Measurements from ENCODE around the gene TFDP2.

Gene TFDP2

GRCh38 chr3:141965471-141965870 is 183.9 kb downstream of the TFDP2 start:
- H2BK5ac ChIP-seq (ENCODE audit: low read depth, low read length, poor library complexity): no peak overlapping the region
- no peak overlapping the region for H4K91ac ChIP-seq (ENCODE audit: low read depth, low read length)
- H3K9ac ChIP-seq (ENCODE audit: low read length): no peak overlapping the region
- H3K36me3 ChIP-seq (ENCODE audit: control insufficient read depth in 1 of 2, insufficient read depth in 2 of 2, low read length in 2 of 2): peaks cover 3 to 5% of the 10 kb centered on the region in 2 experiments
- H3K27ac ChIP-seq (ENCODE audit: low read depth, low read length): no peak overlapping the region
- no peak for DNase-seq
- H3K27me3 ChIP-seq (ENCODE audit: insufficient read depth, low read length): no peaks in the 10 kb centered on the region
- no peak overlapping the region for H3K4me3 ChIP-seq (ENCODE audit: low read depth, low read length)
- no peak overlapping the region for H4K8ac ChIP-seq (ENCODE audit: low read depth, low read length)
- H2AK5ac ChIP-seq (ENCODE audit: low read length): no peak overlapping the region
- H2BK12ac ChIP-seq (ENCODE audit: low read length): no peak overlapping the region
- no peak overlapping the region for H3K14ac ChIP-seq (ENCODE audit: low read length)
- no peak overlapping the region for H3K18ac ChIP-seq (ENCODE audit: low read length)
- H3K4ac ChIP-seq (ENCODE audit: low read depth, low read length): no peak overlapping the region
- H3K79me1 ChIP-seq (ENCODE audit: low read length): no peaks in the 10 kb centered on the region
- H2BK120ac ChIP-seq (ENCODE audit: insufficient read depth, low read length, poor library complexity): no peak overlapping the region
- no peak overlapping the region for H4K12ac ChIP-seq (ENCODE audit: low read depth, low read length)
- H3K4me2 ChIP-seq (ENCODE audit: low read length): no peak overlapping the region
- H2AFZ ChIP-seq (ENCODE audit: insufficient read depth, low read length, poor library complexity): no peak overlapping the region
- no peaks in the 10 kb centered on the region for H3K4me1 ChIP-seq (ENCODE audit: control insufficient read depth in 1 of 2, insufficient read depth in 2 of 2, low read length in 2 of 2)
- peaks cover 2% of the 10 kb centered on the region for H3K9me3 ChIP-seq (ENCODE audit: insufficient read depth, low read depth, low read length)
- no peaks in the 10 kb centered on the region for H3K79me2 ChIP-seq (ENCODE audit: control insufficient read depth, insufficient read depth, low read length, poor library complexity)
- WGBS (ENCODE audit: extremely low coverage, insufficient coverage, insufficient read length): no CpG with 5 or more reads among the region's 1 CpG
- no peak overlapping the region for H3K23ac ChIP-seq (ENCODE audit: low read length)

GRCh38 chr3:141963301-141963700 is 186.0 kb downstream of the TFDP2 start:
- Histone ChIP-seq H3K4ac (ENCODE audit: low read depth, low read length) (no peak overlapping the region), H2BK120ac (ENCODE audit: insufficient read depth, low read length, poor library complexity) (no peak overlapping the region), H3K23ac (ENCODE audit: low read length) (no peak overlapping the region), H3K18ac (ENCODE audit: low read length) (no peak overlapping the region), H3K27me3 (ENCODE audit: insufficient read depth, low read length) (no peaks in the 10 kb centered on the region), H3K79me2 (ENCODE audit: control insufficient read depth, insufficient read depth, low read length, poor library complexity) (no peaks in the 10 kb centered on the region), H4K8ac (ENCODE audit: low read depth, low read length) (no peak overlapping the region), H3K27ac (ENCODE audit: low read depth, low read length) (no peak overlapping the region), H4K91ac (ENCODE audit: low read depth, low read length) (no peak overlapping the region), H3K4me3 (ENCODE audit: low read depth, low read length) (no peak overlapping the region), H3K9me3 (ENCODE audit: insufficient read depth, low read depth, low read length) (no peaks in the 10 kb centered on the region), H3K79me1 (ENCODE audit: low read length) (no peaks in the 10 kb centered on the region), H3K36me3 (ENCODE audit: control insufficient read depth in 1 of 2, insufficient read depth in 2 of 2, low read length in 2 of 2) (peaks cover 3 to 5% of the 10 kb centered on the region in 2 experiments), H2AFZ (ENCODE audit: insufficient read depth, low read length, poor library complexity) (no peak overlapping the region), H3K4me1 (ENCODE audit: control insufficient read depth in 1 of 2, insufficient read depth in 2 of 2, low read length in 2 of 2) (peaks cover 0 to 2% of the 10 kb centered on the region in 2 experiments), H2BK5ac (ENCODE audit: low read depth, low read length, poor library complexity) (no peak overlapping the region), H2BK12ac (ENCODE audit: low read length) (no peak overlapping the region), H3K9ac (ENCODE audit: low read length) (no peak overlapping the region), H3K14ac (ENCODE audit: low read length) (no peak overlapping the region), H4K12ac (ENCODE audit: low read depth, low read length) (no peak overlapping the region), H3K4me2 (ENCODE audit: low read length) (no peak overlapping the region), H2AK5ac (ENCODE audit: low read length) (no peak overlapping the region)
- no CpG with 5 or more reads among the region's 4 CpGs for WGBS (ENCODE audit: extremely low coverage, insufficient coverage, insufficient read length)
- DNase-seq: no peak

GRCh38 chr3:141960731-141961130 is 188.6 kb downstream of the TFDP2 start:
- Histone ChIP-seq H3K79me2 (ENCODE audit: control insufficient read depth, insufficient read depth, low read length, poor library complexity) (no peaks in the 10 kb centered on the region), H3K23ac (ENCODE audit: low read length) (no peak overlapping the region), H3K4ac (ENCODE audit: low read depth, low read length) (no peak overlapping the region), H3K4me1 (ENCODE audit: control insufficient read depth in 1 of 2, insufficient read depth in 2 of 2, low read length in 2 of 2) (peaks cover 0 to 2% of the 10 kb centered on the region in 2 experiments), H3K14ac (ENCODE audit: low read length) (no peak overlapping the region), H2BK120ac (ENCODE audit: insufficient read depth, low read length, poor library complexity) (no peak overlapping the region), H3K36me3 (ENCODE audit: control insufficient read depth in 1 of 2, insufficient read depth in 2 of 2, low read length in 2 of 2) (peaks cover 3 to 8% of the 10 kb centered on the region in 2 experiments), H3K18ac (ENCODE audit: low read length) (no peak overlapping the region), H2AFZ (ENCODE audit: insufficient read depth, low read length, poor library complexity) (no peak overlapping the region), H2AK5ac (ENCODE audit: low read length) (no peak overlapping the region), H3K4me2 (ENCODE audit: low read length) (no peak overlapping the region), H4K12ac (ENCODE audit: low read depth, low read length) (no peak overlapping the region), H2BK5ac (ENCODE audit: low read depth, low read length, poor library complexity) (no peak overlapping the region), H2BK12ac (ENCODE audit: low read length) (no peak overlapping the region), H4K91ac (ENCODE audit: low read depth, low read length) (no peak overlapping the region), H3K4me3 (ENCODE audit: low read depth, low read length) (no peak overlapping the region), H3K27me3 (ENCODE audit: insufficient read depth, low read length) (no peaks in the 10 kb centered on the region), H4K8ac (ENCODE audit: low read depth, low read length) (no peak overlapping the region), H3K79me1 (ENCODE audit: low read length) (no peaks in the 10 kb centered on the region), H3K27ac (ENCODE audit: low read depth, low read length) (no peak overlapping the region), H3K9ac (ENCODE audit: low read length) (no peak overlapping the region), H3K9me3 (ENCODE audit: insufficient read depth, low read depth, low read length) (no peaks in the 10 kb centered on the region)
- DNase-seq: no peak
- WGBS (ENCODE audit: extremely low coverage, insufficient coverage, insufficient read length): no CpG with 5 or more reads among the region's 3 CpGs

GRCh38 chr3:141959589-141960554 is 189.5 kb downstream of the TFDP2 start:
- H3K36me3 ChIP-seq (ENCODE audit: control insufficient read depth in 1 of 2, insufficient read depth in 2 of 2, low read length in 2 of 2): peaks cover 3 to 8% of the 10 kb centered on the region in 2 experiments

More at GRCh38 chr3:141959589-141960554, 189.5 kb downstream of the TFDP2 start:
- Histone ChIP-seq H3K27ac (ENCODE audit: low read depth, low read length) (no peak overlapping the region), H3K79me2 (ENCODE audit: control insufficient read depth, insufficient read depth, low read length, poor library complexity) (no peaks in the 10 kb centered on the region), H2AFZ (ENCODE audit: insufficient read depth, low read length, poor library complexity) (no peak overlapping the region), H3K9me3 (ENCODE audit: insufficient read depth, low read depth, low read length) (no peaks in the 10 kb centered on the region), H2AK5ac (ENCODE audit: low read length) (no peak overlapping the region), H3K4me2 (ENCODE audit: low read length) (no peak overlapping the region), H3K14ac (ENCODE audit: low read length) (no peak overlapping the region), H2BK12ac (ENCODE audit: low read length) (no peak overlapping the region), H3K4me1 (ENCODE audit: control insufficient read depth in 1 of 2, insufficient read depth in 2 of 2, low read length in 2 of 2) (peaks cover 0 to 2% of the 10 kb centered on the region in 2 experiments), H4K12ac (ENCODE audit: low read depth, low read length) (no peak overlapping the region), H2BK120ac (ENCODE audit: insufficient read depth, low read length, poor library complexity) (no peak overlapping the region), H3K9ac (ENCODE audit: low read length) (no peak overlapping the region), H3K18ac (ENCODE audit: low read length) (no peak overlapping the region), H4K8ac (ENCODE audit: low read depth, low read length) (no peak overlapping the region), H2BK5ac (ENCODE audit: low read depth, low read length, poor library complexity) (no peak overlapping the region), H4K91ac (ENCODE audit: low read depth, low read length) (no peak overlapping the region), H3K23ac (ENCODE audit: low read length) (no peak overlapping the region), H3K79me1 (ENCODE audit: low read length) (no peaks in the 10 kb centered on the region), H3K4me3 (ENCODE audit: low read depth, low read length) (no peak overlapping the region), H3K4ac (ENCODE audit: low read depth, low read length) (no peak overlapping the region), H3K27me3 (ENCODE audit: insufficient read depth, low read length) (no peaks in the 10 kb centered on the region)
- DNase-seq: peak; percentile 48 to 78
- no CpG with 5 or more reads among the region's 8 CpGs for WGBS (ENCODE audit: extremely low coverage, insufficient coverage, insufficient read length)
